H9 (cell line): ENCODE data around the gene SLIRP. TPM values are rescaled to one million over a fixed set of nuclear protein-coding genes. Genes with fewer than 3 reads are reported as not detected.

Experiments used
- DNase-seq: peaks from one replicate; pipeline ENCODE4 v3.0.0-alpha.2; 2017
- H2AFZ ChIP-seq: one replicate; pipeline ENCODE4 v1.6.1; 2013; ENCODE audit warnings: mild to moderate bottlenecking, low read length, control low read depth, moderate library complexity
- H2AK5ac ChIP-seq: 2 replicates; pipeline ENCODE4 v1.6.1; 2013; ENCODE audit warnings: low read length, control low read depth, mixed read lengths; ENCODE audit not compliant: insufficient read length
- H2BK120ac ChIP-seq: one replicate; pipeline ENCODE4 v1.6.1; 2013; ENCODE audit warnings: low read depth, mild to moderate bottlenecking, low read length, control low read depth, inconsistent platforms; ENCODE audit not compliant: poor library complexity, severe bottlenecking
- H2BK12ac ChIP-seq: 2 replicates; pipeline ENCODE4 v1.6.1; 2013; ENCODE audit warnings: low read length, control low read depth, mixed read lengths, low read depth; ENCODE audit not compliant: insufficient read length
- H2BK15ac ChIP-seq: 2 replicates; pipeline ENCODE4 v1.6.1; 2013; ENCODE audit warnings: low read depth, low read length, control low read depth
- H2BK20ac ChIP-seq: one replicate; pipeline ENCODE4 v1.6.1; 2013; ENCODE audit warnings: low read depth, mild to moderate bottlenecking, low read length, control low read depth, inconsistent platforms; ENCODE audit not compliant: poor library complexity, severe bottlenecking
- H2BK5ac ChIP-seq: 2 replicates; pipeline ENCODE4 v1.6.1; 2013; ENCODE audit warnings: low read length, control low read depth, mixed read lengths; ENCODE audit not compliant: insufficient read length
- H3K14ac ChIP-seq: 2 replicates; pipeline ENCODE4 v1.6.1; 2013; ENCODE audit warnings: low read length, control low read depth; ENCODE audit not compliant: insufficient read depth
- H3K18ac ChIP-seq: 2 replicates; pipeline ENCODE4 v1.6.1; 2013; ENCODE audit warnings: low read depth, mild to moderate bottlenecking, mixed read lengths, low read length, control low read depth; ENCODE audit not compliant: insufficient read length
- H3K23ac ChIP-seq: 2 replicates; pipeline ENCODE4 v1.6.1; 2013; ENCODE audit warnings: low read length, control low read depth, mixed read lengths, low read depth; ENCODE audit not compliant: insufficient read length
- H3K23me2 ChIP-seq: 2 replicates; pipeline ENCODE4 v1.6.1; 2013; ENCODE audit warnings: low read depth, mild to moderate bottlenecking, mixed read lengths, low read length, control low read depth; ENCODE audit not compliant: insufficient read length, poor library complexity, severe bottlenecking
- H3K27ac ChIP-seq: 2 replicates; pipeline ENCODE4 v1.5.1; 2013; ENCODE audit warnings: low read length, control low read depth, mixed read lengths, low read depth; ENCODE audit not compliant: insufficient read length
- H3K27me3 ChIP-seq: 2 replicates; pipeline ENCODE4 v1.6.1; 2013; ENCODE audit warnings: low read length, control low read depth, inconsistent platforms; ENCODE audit not compliant: insufficient read depth
- H3K4ac ChIP-seq: 2 replicates; pipeline ENCODE4 v1.6.1; 2013; ENCODE audit warnings: low read depth, mild to moderate bottlenecking, control low read depth, inconsistent platforms, low read length, moderate library complexity
- H3K4me1 ChIP-seq: 2 replicates; pipeline ENCODE4 v1.6.1; 2013; ENCODE audit warnings: low read length, control low read depth, inconsistent platforms; ENCODE audit not compliant: insufficient read depth
- H3K4me2 ChIP-seq: 2 replicates; pipeline ENCODE4 v1.6.1; 2013; ENCODE audit warnings: low read length, control low read depth, mixed read lengths; ENCODE audit not compliant: insufficient read length, insufficient read depth
- H3K56ac ChIP-seq: 2 replicates; pipeline ENCODE4 v1.6.1; 2013; ENCODE audit warnings: low read depth, mild to moderate bottlenecking, mixed read lengths, low read length, control low read depth; ENCODE audit not compliant: insufficient read length
- H3K79me1 ChIP-seq: 2 replicates; pipeline ENCODE4 v1.6.1; 2013; ENCODE audit warnings: low read depth, mild to moderate bottlenecking, moderate library complexity, low read length, control low read depth, inconsistent platforms; ENCODE audit not compliant: insufficient read depth, poor library complexity, severe bottlenecking
- H3K79me2 ChIP-seq: 2 replicates; pipeline ENCODE4 v1.6.1; 2013; ENCODE audit warnings: low read length, control low read depth, inconsistent platforms; ENCODE audit not compliant: insufficient read depth
- H3K9ac ChIP-seq: 2 replicates; pipeline ENCODE4 v1.6.1; 2013; ENCODE audit warnings: low read length, control low read depth, mixed read lengths; ENCODE audit not compliant: insufficient read length; ENCODE audit errors: extremely low read depth
- H3K9me3 ChIP-seq: one replicate; pipeline ENCODE4 v1.6.1; 2013; ENCODE audit warnings: low read depth, low read length, inconsistent platforms; ENCODE audit not compliant: control insufficient read depth
- H3T11ph ChIP-seq: one replicate; pipeline ENCODE4 v1.6.1; 2013; ENCODE audit warnings: mild to moderate bottlenecking, low read length, control low read depth, inconsistent platforms
- H4K20me1 ChIP-seq: one replicate; pipeline ENCODE4 v1.6.1; 2013; ENCODE audit not compliant: control insufficient read depth, insufficient read length, insufficient read depth
- H4K5ac ChIP-seq: 2 replicates; pipeline ENCODE4 v1.6.1; 2013; ENCODE audit warnings: low read depth, mild to moderate bottlenecking, mixed read lengths, low read length, control low read depth; ENCODE audit not compliant: insufficient read length
- H4K8ac ChIP-seq: replicated peaks from 2 replicates; pipeline ENCODE4 v1.6.1; 2013; ENCODE audit warnings: low read length, control low read depth, mixed read lengths, low read depth; ENCODE audit not compliant: insufficient read length
- H4K91ac ChIP-seq: 2 replicates; pipeline ENCODE4 v1.6.1; 2013; ENCODE audit warnings: low read depth, mild to moderate bottlenecking, moderate library complexity, mixed read lengths, low read length, control low read depth; ENCODE audit not compliant: insufficient read length
- H3K27ac Mint-ChIP-seq, 3 experiments: 2 replicates in 2 of 3; 3 replicates in 1 of 3; pipeline ENCODE4 v1.8.0; 2020 to 2021; ENCODE audit warnings: mixed read lengths in 3 of 3, mild to moderate bottlenecking in 1 of 3, moderate library complexity in 1 of 3
- H3K27me3 Mint-ChIP-seq: 2 replicates; pipeline ENCODE4 v1.8.0; 2021; ENCODE audit warnings: low read depth, mild to moderate bottlenecking, moderate library complexity, mixed read lengths
- H3K36me3 Mint-ChIP-seq, 3 experiments: 2 replicates in 2 of 3; 3 replicates in 1 of 3; pipeline ENCODE4 v1.8.0; 2020 to 2021; ENCODE audit warnings: low read depth in 3 of 3, mixed read lengths in 3 of 3; ENCODE audit not compliant: insufficient read depth in 1 of 3
- H3K4me1 Mint-ChIP-seq, 2 experiments: 2 replicates each; pipeline ENCODE4 v1.8.0; 2020; ENCODE audit warnings: mixed read lengths in 2 of 2
- H3K4me3 Mint-ChIP-seq, 2 experiments: 2 replicates in 1 of 2; 3 replicates in 1 of 2; pipeline ENCODE4 v1.8.0; 2020 to 2021; ENCODE audit warnings: mild to moderate bottlenecking in 2 of 2, mixed read lengths in 2 of 2, moderate library complexity in 1 of 2
- H3K9me3 Mint-ChIP-seq, 2 experiments: 2 replicates in 1 of 2; 3 replicates in 1 of 2; pipeline ENCODE4 v1.8.0; 2020; ENCODE audit warnings: mild to moderate bottlenecking in 2 of 2, mixed read lengths in 2 of 2, moderate library complexity in 1 of 2
- total RNA-seq: library from RNA; stranded (reverse); gene quantifications from 2 replicates; pipeline ENCODE4 v1.2.1, GENCODE V29; 2021
- TF ChIP-seq, protein P1 (sequence below): fragments of 200-600 bp; sonication (generic); conservative IDR thresholded peaks from 3 replicates; pipeline ENCODE4 v1.8.0; 2021; ENCODE audit warnings: antibody characterized with exemption, mild to moderate bottlenecking

SLIRP gene
- total RNA-seq, 1 experiment from 2014 or later, result 337 TPM

GRCh38 chr14:77667331-77667730 is 40.6 kb upstream of the SLIRP start:
- no peak overlapping the region for H2AFZ ChIP-seq
- H3K9me3 Mint-ChIP-seq, result no peaks in the 10 kb centered on the region
- H3K27ac ChIP-seq, result no peak overlapping the region
- TF ChIP-seq, protein P1, sequence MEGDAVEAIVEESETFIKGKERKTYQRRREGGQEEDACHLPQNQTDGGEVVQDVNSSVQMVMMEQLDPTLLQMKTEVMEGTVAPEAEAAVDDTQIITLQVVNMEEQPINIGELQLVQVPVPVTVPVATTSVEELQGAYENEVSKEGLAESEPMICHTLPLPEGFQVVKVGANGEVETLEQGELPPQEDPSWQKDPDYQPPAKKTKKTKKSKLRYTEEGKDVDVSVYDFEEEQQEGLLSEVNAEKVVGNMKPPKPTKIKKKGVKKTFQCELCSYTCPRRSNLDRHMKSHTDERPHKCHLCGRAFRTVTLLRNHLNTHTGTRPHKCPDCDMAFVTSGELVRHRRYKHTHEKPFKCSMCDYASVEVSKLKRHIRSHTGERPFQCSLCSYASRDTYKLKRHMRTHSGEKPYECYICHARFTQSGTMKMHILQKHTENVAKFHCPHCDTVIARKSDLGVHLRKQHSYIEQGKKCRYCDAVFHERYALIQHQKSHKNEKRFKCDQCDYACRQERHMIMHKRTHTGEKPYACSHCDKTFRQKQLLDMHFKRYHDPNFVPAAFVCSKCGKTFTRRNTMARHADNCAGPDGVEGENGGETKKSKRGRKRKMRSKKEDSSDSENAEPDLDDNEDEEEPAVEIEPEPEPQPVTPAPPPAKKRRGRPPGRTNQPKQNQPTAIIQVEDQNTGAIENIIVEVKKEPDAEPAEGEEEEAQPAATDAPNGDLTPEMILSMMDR, result no peak
- no peak overlapping the region for H3K14ac ChIP-seq
- H3K4me1 ChIP-seq, result no peaks in the 10 kb centered on the region
- H3K56ac ChIP-seq, result no peak overlapping the region
- no peaks in the 10 kb centered on the region for H4K20me1 ChIP-seq
- no peak overlapping the region for H4K91ac ChIP-seq
- no peak overlapping the region for H3K18ac ChIP-seq
- H2BK12ac ChIP-seq, result no peak overlapping the region
- H3T11ph ChIP-seq, result no peak overlapping the region
- no peak overlapping the region for H3K4me3 Mint-ChIP-seq
- H3K36me3 Mint-ChIP-seq, result no peaks in the 10 kb centered on the region
- no peak overlapping the region for H4K5ac ChIP-seq
- no peaks in the 10 kb centered on the region for H3K27me3 ChIP-seq
- H3K23ac ChIP-seq, result no peak overlapping the region
- no peak overlapping the region for H3K4ac ChIP-seq
- no peaks in the 10 kb centered on the region for H3K9me3 ChIP-seq
- no peak overlapping the region for H2BK120ac ChIP-seq
- peaks cover 1 to 4% of the 10 kb centered on the region in 2 experiments for H3K4me1 Mint-ChIP-seq
- no peak overlapping the region for H3K4me2 ChIP-seq
- no peaks in the 10 kb centered on the region for H3K79me2 ChIP-seq
- H3K27me3 Mint-ChIP-seq, result no peaks in the 10 kb centered on the region
- no peaks in the 10 kb centered on the region for H3K79me1 ChIP-seq
- H2BK15ac ChIP-seq, result no peak overlapping the region
- no peak for DNase-seq
- no peak overlapping the region for H2BK5ac ChIP-seq
- no peak overlapping the region for H2AK5ac ChIP-seq
- H4K8ac ChIP-seq, result no peak overlapping the region
- no peaks in the 10 kb centered on the region for H3K23me2 ChIP-seq
- H3K27ac Mint-ChIP-seq, result no peak overlapping the region
- H2BK20ac ChIP-seq, result no peak overlapping the region
- H3K9ac ChIP-seq, result no peak overlapping the region
